H9 (cell line): ENCODE data around the gene ZBTB49. TPM values are rescaled to one million over a fixed set of nuclear protein-coding genes. Genes with fewer than 3 reads are reported as not detected.
A peak's percentile ranks its signal among the peaks of the same experiment; 100 is the strongest.

Source experiments
- DNase-seq: peaks from one replicate; pipeline ENCODE4 v3.0.0-alpha.2; 2017
- H2AFZ ChIP-seq: one replicate; pipeline ENCODE4 v1.6.1; 2013; ENCODE audit warnings: mild to moderate bottlenecking, low read length, control low read depth, moderate library complexity
- H2AK5ac ChIP-seq: 2 replicates; pipeline ENCODE4 v1.6.1; 2013; ENCODE audit warnings: low read length, control low read depth, mixed read lengths; ENCODE audit not compliant: insufficient read length
- H2BK120ac ChIP-seq: one replicate; pipeline ENCODE4 v1.6.1; 2013; ENCODE audit warnings: low read depth, mild to moderate bottlenecking, low read length, control low read depth, inconsistent platforms; ENCODE audit not compliant: poor library complexity, severe bottlenecking
- H2BK12ac ChIP-seq: 2 replicates; pipeline ENCODE4 v1.6.1; 2013; ENCODE audit warnings: low read length, control low read depth, mixed read lengths, low read depth; ENCODE audit not compliant: insufficient read length
- H2BK15ac ChIP-seq: 2 replicates; pipeline ENCODE4 v1.6.1; 2013; ENCODE audit warnings: low read depth, low read length, control low read depth
- H2BK20ac ChIP-seq: one replicate; pipeline ENCODE4 v1.6.1; 2013; ENCODE audit warnings: low read depth, mild to moderate bottlenecking, low read length, control low read depth, inconsistent platforms; ENCODE audit not compliant: poor library complexity, severe bottlenecking
- H2BK5ac ChIP-seq: 2 replicates; pipeline ENCODE4 v1.6.1; 2013; ENCODE audit warnings: low read length, control low read depth, mixed read lengths; ENCODE audit not compliant: insufficient read length
- H3K14ac ChIP-seq: 2 replicates; pipeline ENCODE4 v1.6.1; 2013; ENCODE audit warnings: low read length, control low read depth; ENCODE audit not compliant: insufficient read depth
- H3K18ac ChIP-seq: 2 replicates; pipeline ENCODE4 v1.6.1; 2013; ENCODE audit warnings: low read depth, mild to moderate bottlenecking, mixed read lengths, low read length, control low read depth; ENCODE audit not compliant: insufficient read length
- H3K23ac ChIP-seq: 2 replicates; pipeline ENCODE4 v1.6.1; 2013; ENCODE audit warnings: low read length, control low read depth, mixed read lengths, low read depth; ENCODE audit not compliant: insufficient read length
- H3K23me2 ChIP-seq: 2 replicates; pipeline ENCODE4 v1.6.1; 2013; ENCODE audit warnings: low read depth, mild to moderate bottlenecking, mixed read lengths, low read length, control low read depth; ENCODE audit not compliant: insufficient read length, poor library complexity, severe bottlenecking
- H3K27ac ChIP-seq: 2 replicates; pipeline ENCODE4 v1.5.1; 2013; ENCODE audit warnings: low read length, control low read depth, mixed read lengths, low read depth; ENCODE audit not compliant: insufficient read length
- H3K27me3 ChIP-seq: 2 replicates; pipeline ENCODE4 v1.6.1; 2013; ENCODE audit warnings: low read length, control low read depth, inconsistent platforms; ENCODE audit not compliant: insufficient read depth
- H3K4ac ChIP-seq: 2 replicates; pipeline ENCODE4 v1.6.1; 2013; ENCODE audit warnings: low read depth, mild to moderate bottlenecking, control low read depth, inconsistent platforms, low read length, moderate library complexity
- H3K4me1 ChIP-seq: 2 replicates; pipeline ENCODE4 v1.6.1; 2013; ENCODE audit warnings: low read length, control low read depth, inconsistent platforms; ENCODE audit not compliant: insufficient read depth
- H3K4me2 ChIP-seq: 2 replicates; pipeline ENCODE4 v1.6.1; 2013; ENCODE audit warnings: low read length, control low read depth, mixed read lengths; ENCODE audit not compliant: insufficient read length, insufficient read depth
- H3K56ac ChIP-seq: 2 replicates; pipeline ENCODE4 v1.6.1; 2013; ENCODE audit warnings: low read depth, mild to moderate bottlenecking, mixed read lengths, low read length, control low read depth; ENCODE audit not compliant: insufficient read length
- H3K79me1 ChIP-seq: 2 replicates; pipeline ENCODE4 v1.6.1; 2013; ENCODE audit warnings: low read depth, mild to moderate bottlenecking, moderate library complexity, low read length, control low read depth, inconsistent platforms; ENCODE audit not compliant: insufficient read depth, poor library complexity, severe bottlenecking
- H3K79me2 ChIP-seq: 2 replicates; pipeline ENCODE4 v1.6.1; 2013; ENCODE audit warnings: low read length, control low read depth, inconsistent platforms; ENCODE audit not compliant: insufficient read depth
- H3K9ac ChIP-seq: 2 replicates; pipeline ENCODE4 v1.6.1; 2013; ENCODE audit warnings: low read length, control low read depth, mixed read lengths; ENCODE audit not compliant: insufficient read length; ENCODE audit errors: extremely low read depth
- H3K9me3 ChIP-seq: one replicate; pipeline ENCODE4 v1.6.1; 2013; ENCODE audit warnings: low read depth, low read length, inconsistent platforms; ENCODE audit not compliant: control insufficient read depth
- H3T11ph ChIP-seq: one replicate; pipeline ENCODE4 v1.6.1; 2013; ENCODE audit warnings: mild to moderate bottlenecking, low read length, control low read depth, inconsistent platforms
- H4K20me1 ChIP-seq: one replicate; pipeline ENCODE4 v1.6.1; 2013; ENCODE audit not compliant: control insufficient read depth, insufficient read length, insufficient read depth
- H4K5ac ChIP-seq: 2 replicates; pipeline ENCODE4 v1.6.1; 2013; ENCODE audit warnings: low read depth, mild to moderate bottlenecking, mixed read lengths, low read length, control low read depth; ENCODE audit not compliant: insufficient read length
- H4K8ac ChIP-seq: replicated peaks from 2 replicates; pipeline ENCODE4 v1.6.1; 2013; ENCODE audit warnings: low read length, control low read depth, mixed read lengths, low read depth; ENCODE audit not compliant: insufficient read length
- H4K91ac ChIP-seq: 2 replicates; pipeline ENCODE4 v1.6.1; 2013; ENCODE audit warnings: low read depth, mild to moderate bottlenecking, moderate library complexity, mixed read lengths, low read length, control low read depth; ENCODE audit not compliant: insufficient read length
- H3K27ac Mint-ChIP-seq, 3 experiments: 2 replicates in 2 of 3; 3 replicates in 1 of 3; pipeline ENCODE4 v1.8.0; 2020 to 2021; ENCODE audit warnings: mixed read lengths in 3 of 3, mild to moderate bottlenecking in 1 of 3, moderate library complexity in 1 of 3
- H3K27me3 Mint-ChIP-seq: 2 replicates; pipeline ENCODE4 v1.8.0; 2021; ENCODE audit warnings: low read depth, mild to moderate bottlenecking, moderate library complexity, mixed read lengths
- H3K36me3 Mint-ChIP-seq, 3 experiments: 2 replicates in 2 of 3; 3 replicates in 1 of 3; pipeline ENCODE4 v1.8.0; 2020 to 2021; ENCODE audit warnings: low read depth in 3 of 3, mixed read lengths in 3 of 3; ENCODE audit not compliant: insufficient read depth in 1 of 3
- H3K4me1 Mint-ChIP-seq, 2 experiments: 2 replicates each; pipeline ENCODE4 v1.8.0; 2020; ENCODE audit warnings: mixed read lengths in 2 of 2
- H3K4me3 Mint-ChIP-seq, 2 experiments: 2 replicates in 1 of 2; 3 replicates in 1 of 2; pipeline ENCODE4 v1.8.0; 2020 to 2021; ENCODE audit warnings: mild to moderate bottlenecking in 2 of 2, mixed read lengths in 2 of 2, moderate library complexity in 1 of 2
- H3K9me3 Mint-ChIP-seq, 2 experiments: 2 replicates in 1 of 2; 3 replicates in 1 of 2; pipeline ENCODE4 v1.8.0; 2020; ENCODE audit warnings: mild to moderate bottlenecking in 2 of 2, mixed read lengths in 2 of 2, moderate library complexity in 1 of 2
- CTCF ChIP-seq: fragments of 200-600 bp; sonication (generic); conservative IDR thresholded peaks from 3 replicates; pipeline ENCODE4 v1.8.0; 2021; ENCODE audit warnings: antibody characterized with exemption, mild to moderate bottlenecking
- WGBS: extraction: QIAGEN DNeasy Blood & Tissue Kit; methylation state at CpG from one replicate; pipeline ENCODE4 v1.1.7; 2013; ENCODE audit warnings: missing lambda C conversion rate, low lambda C conversion rate, mixed read lengths; ENCODE audit not compliant: insufficient read length; ENCODE audit errors: extremely low coverage; 5-methylcytosine and 5-hydroxymethylcytosine counted together
- total RNA-seq: library from RNA; stranded (reverse); gene quantifications from 2 replicates; pipeline ENCODE4 v1.2.1, GENCODE V29; 2021

Gene ZBTB49
- total RNA-seq, 1 experiment from 2014 or later = 8.7 TPM

GRCh38 chr4:4260185-4260751 lies 29.8 kb upstream of the ZBTB49 start:
- Histone ChIP-seq H2BK120ac (no peak overlapping the region), H3K27me3 (no peaks in the 10 kb centered on the region), H3K4ac (no peak overlapping the region), H3K23ac (no peak overlapping the region), H3K14ac (no peak overlapping the region), H2BK5ac (no peak overlapping the region), H2BK20ac (no peak overlapping the region), H3K79me1 (no peaks in the 10 kb centered on the region), H3K18ac (no peak overlapping the region), H3K23me2 (no peaks in the 10 kb centered on the region), H3K27ac (no peak overlapping the region), H3T11ph (no peak overlapping the region), H2BK15ac (no peak overlapping the region), H3K4me2 (no peak overlapping the region), H4K5ac (no peak overlapping the region), H3K4me1 (no peaks in the 10 kb centered on the region), H3K56ac (no peak overlapping the region), H2BK12ac (no peak overlapping the region), H4K91ac (no peak overlapping the region), H3K9ac (no peak overlapping the region), H4K20me1 (no peaks in the 10 kb centered on the region), H3K79me2 (no peaks in the 10 kb centered on the region), H2AFZ (no peak overlapping the region), H4K8ac (no peak overlapping the region), H2AK5ac (no peak overlapping the region), H3K9me3 (no peaks in the 10 kb centered on the region)
- no peak overlapping the region for H3K27ac Mint-ChIP-seq
- H3K9me3 Mint-ChIP-seq = no peaks in the 10 kb centered on the region
- no peak overlapping the region for H3K4me3 Mint-ChIP-seq
- WGBS = no CpG with 5 or more reads among the region's 6 CpGs
- H3K27me3 Mint-ChIP-seq = peaks cover 3% of the 10 kb centered on the region; the same call in 1 of the 2 replicates
- no peak for DNase-seq
- no peaks in the 10 kb centered on the region for H3K36me3 Mint-ChIP-seq
- peaks cover 3% of the 10 kb centered on the region in 2 experiments; a peak in 1 of 4 replicates for H3K4me1 Mint-ChIP-seq
- peak; percentile 44; the same call in 2 of the 3 replicates for TF ChIP-seq CTCF
